ENCODE data around the gene GCLC. TPM values are rescaled to one million over a fixed set of nuclear protein-coding genes. Genes with fewer than 3 reads are reported as not detected.

Gene GCLC
- total RNA-seq, 1 experiment from 2014 or later: 47.1 TPM

DNA sequence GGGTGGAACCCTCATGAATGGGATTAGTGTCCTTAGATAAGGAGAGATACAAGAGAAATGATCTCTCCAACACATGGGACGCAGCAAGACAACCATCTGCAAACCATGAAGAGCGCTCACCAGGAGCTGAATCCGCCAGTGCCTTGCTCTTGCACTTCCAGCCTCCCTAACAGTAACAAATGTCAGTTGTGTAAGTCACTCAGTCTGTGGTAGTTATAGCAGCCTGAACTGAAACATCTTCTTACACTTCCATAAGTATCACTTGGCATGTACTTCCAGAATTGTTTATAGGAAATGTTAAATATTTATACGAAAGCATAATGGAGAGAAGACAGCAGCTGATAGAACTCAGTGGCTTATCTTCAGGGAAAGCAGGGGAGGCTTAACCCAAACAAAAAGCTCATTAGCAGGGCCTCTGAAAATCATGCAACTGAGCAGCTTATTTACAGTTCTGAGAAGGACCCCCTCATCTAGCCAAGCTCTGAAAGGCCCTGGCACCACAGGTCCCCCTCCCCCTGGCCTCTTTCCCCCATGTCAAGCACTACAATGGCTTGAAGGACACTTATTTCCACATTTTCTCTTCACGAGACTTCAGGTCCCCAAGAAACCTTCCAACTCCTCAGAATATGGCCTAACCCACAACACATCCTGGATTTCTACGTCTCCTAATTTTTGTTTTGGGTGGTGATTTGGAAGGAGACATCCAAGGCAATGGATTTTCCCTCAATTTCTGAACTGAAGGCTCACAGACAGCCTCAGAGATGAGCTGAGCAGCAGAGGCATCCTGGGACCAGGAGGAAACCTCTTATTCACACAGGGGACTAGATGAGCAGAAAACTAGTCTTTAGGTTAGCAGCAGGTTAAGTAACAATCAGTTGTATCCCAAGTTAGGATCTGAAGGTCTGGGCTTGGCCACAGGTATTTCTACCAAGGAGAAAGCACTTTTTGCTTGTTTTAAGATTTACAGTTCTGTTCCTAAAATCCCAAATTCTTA is 49.1 kb downstream of the GCLC start (continued):
- TF ChIP-seq, protein P1, sequence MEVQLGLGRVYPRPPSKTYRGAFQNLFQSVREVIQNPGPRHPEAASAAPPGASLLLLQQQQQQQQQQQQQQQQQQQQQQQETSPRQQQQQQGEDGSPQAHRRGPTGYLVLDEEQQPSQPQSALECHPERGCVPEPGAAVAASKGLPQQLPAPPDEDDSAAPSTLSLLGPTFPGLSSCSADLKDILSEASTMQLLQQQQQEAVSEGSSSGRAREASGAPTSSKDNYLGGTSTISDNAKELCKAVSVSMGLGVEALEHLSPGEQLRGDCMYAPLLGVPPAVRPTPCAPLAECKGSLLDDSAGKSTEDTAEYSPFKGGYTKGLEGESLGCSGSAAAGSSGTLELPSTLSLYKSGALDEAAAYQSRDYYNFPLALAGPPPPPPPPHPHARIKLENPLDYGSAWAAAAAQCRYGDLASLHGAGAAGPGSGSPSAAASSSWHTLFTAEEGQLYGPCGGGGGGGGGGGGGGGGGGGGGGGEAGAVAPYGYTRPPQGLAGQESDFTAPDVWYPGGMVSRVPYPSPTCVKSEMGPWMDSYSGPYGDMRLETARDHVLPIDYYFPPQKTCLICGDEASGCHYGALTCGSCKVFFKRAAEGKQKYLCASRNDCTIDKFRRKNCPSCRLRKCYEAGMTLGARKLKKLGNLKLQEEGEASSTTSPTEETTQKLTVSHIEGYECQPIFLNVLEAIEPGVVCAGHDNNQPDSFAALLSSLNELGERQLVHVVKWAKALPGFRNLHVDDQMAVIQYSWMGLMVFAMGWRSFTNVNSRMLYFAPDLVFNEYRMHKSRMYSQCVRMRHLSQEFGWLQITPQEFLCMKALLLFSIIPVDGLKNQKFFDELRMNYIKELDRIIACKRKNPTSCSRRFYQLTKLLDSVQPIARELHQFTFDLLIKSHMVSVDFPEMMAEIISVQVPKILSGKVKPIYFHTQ (CRISPR knock-in tag; IDR thresholded peaks at IDR 0.05): no peak
- no peak for TF ChIP-seq ZNF671 (CRISPR knock-in tag; IDR thresholded peaks at IDR 0.05)

DNA sequence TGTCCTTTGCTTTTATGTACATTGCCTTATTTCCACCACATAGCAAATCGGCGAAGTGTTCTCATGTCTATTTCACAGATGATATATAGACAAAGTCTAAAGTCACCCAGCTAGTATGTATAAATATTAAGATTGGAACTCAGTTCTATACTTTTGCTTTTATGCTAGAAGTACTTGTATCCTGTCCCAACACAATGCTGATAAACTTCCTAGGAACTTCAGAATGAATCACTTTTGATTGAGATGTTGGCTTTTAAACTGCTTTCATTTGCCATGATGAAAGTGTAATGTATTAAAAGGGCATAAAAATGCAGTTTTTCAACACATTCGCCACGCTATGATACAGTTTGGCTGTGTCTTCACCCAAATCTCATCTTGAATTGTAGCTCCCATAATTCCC is 50.8 kb downstream of the GCLC start:
- H3K4me3 Mint-ChIP-seq: no peak overlapping the region
- H3K9me3 Mint-ChIP-seq: no peaks in the 10 kb centered on the region
- no peak overlapping the region for H3K27ac Mint-ChIP-seq
- DNase-seq (ENCODE audit: low spot score) (no peak), ATAC-seq (no peak)
- H3K4me1 Mint-ChIP-seq: no peaks in the 10 kb centered on the region
- CTCF ChIA-PET: interaction anchor here (0.6 to 3.2 kb wide), 31 partner anchors 8 to 462 kb away, joined by 3 to 39 read pairs (median 6); partner anchors contain the start of genes GCLC and KLHL31
- TF ChIP-seq, protein P2, sequence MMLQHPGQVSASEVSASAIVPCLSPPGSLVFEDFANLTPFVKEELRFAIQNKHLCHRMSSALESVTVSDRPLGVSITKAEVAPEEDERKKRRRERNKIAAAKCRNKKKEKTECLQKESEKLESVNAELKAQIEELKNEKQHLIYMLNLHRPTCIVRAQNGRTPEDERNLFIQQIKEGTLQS (CRISPR knock-in tag; conservative IDR thresholded peaks at IDR 0.05): no peak
- TF ChIP-seq MYBL2 (CRISPR knock-in tag; IDR thresholded peaks at IDR 0.05): no peak
- TF ChIP-seq, protein P3, sequence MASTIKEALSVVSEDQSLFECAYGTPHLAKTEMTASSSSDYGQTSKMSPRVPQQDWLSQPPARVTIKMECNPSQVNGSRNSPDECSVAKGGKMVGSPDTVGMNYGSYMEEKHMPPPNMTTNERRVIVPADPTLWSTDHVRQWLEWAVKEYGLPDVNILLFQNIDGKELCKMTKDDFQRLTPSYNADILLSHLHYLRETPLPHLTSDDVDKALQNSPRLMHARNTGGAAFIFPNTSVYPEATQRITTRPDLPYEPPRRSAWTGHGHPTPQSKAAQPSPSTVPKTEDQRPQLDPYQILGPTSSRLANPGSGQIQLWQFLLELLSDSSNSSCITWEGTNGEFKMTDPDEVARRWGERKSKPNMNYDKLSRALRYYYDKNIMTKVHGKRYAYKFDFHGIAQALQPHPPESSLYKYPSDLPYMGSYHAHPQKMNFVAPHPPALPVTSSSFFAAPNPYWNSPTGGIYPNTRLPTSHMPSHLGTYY (CRISPR knock-in tag; IDR thresholded peaks at IDR 0.05): no peak
- no peak for TF ChIP-seq KAT7 (CRISPR knock-in tag; IDR thresholded peaks at IDR 0.05; ENCODE audit: borderline replicate concordance)
- TF ChIP-seq TEAD1 (CRISPR knock-in tag; IDR thresholded peaks at IDR 0.05): no peak
- peaks cover 8% of the 10 kb centered on the region for H3K36me3 Mint-ChIP-seq
- POLR2A ChIA-PET: no interaction called here
- H3K27me3 Mint-ChIP-seq (ENCODE audit: low read depth): no peaks in the 10 kb centered on the region; the same call in 1 of the 2 replicates

DNA sequence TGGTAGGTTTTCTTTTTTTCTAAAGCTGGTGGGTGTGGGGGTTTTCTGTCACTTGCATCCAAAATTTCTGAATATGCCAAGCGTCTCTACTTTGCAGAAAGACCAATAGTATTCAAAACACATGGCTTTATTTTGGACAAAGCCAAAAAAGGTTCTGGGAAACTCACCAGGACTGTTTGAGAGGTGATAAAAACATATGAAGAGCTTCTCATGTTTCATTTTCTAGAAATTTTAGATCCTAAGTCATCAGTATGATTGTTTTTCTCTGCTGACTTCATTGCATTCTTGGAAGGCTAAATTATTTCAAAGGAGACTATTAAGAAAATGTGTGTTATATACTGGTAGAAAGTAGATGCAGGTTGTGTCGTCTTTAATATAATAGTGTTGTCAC is 51.3 kb downstream of the GCLC start:
- peaks cover 4% of the 10 kb centered on the region for H3K36me3 Mint-ChIP-seq

More for the DNA sequence above, 51.3 kb downstream of the GCLC start:
- Mint-ChIP-seq H3K27ac (no peak overlapping the region), H3K9me3 (no peaks in the 10 kb centered on the region), H3K4me3 (no peak overlapping the region), H3K27me3 (ENCODE audit: low read depth) (no peaks in the 10 kb centered on the region; the same call in 1 of the 2 replicates), H3K4me1 (no peaks in the 10 kb centered on the region)
- ATAC-seq (no peak), DNase-seq (ENCODE audit: low spot score) (no peak)
- ChIA-PET POLR2A (no interaction called here), CTCF (interaction anchor here (0.8 to 3.2 kb wide), 41 partner anchors 8 to 462 kb away, joined by 3 to 39 read pairs (median 4); partner anchors contain the start of genes GCLC, KLHL31 and LRRC1)
- TF ChIP-seq NR3C1 (CRISPR knock-in tag; conservative IDR thresholded peaks at IDR 0.05; ENCODE audit: low read depth): no peak
- TF ChIP-seq, protein P4, sequence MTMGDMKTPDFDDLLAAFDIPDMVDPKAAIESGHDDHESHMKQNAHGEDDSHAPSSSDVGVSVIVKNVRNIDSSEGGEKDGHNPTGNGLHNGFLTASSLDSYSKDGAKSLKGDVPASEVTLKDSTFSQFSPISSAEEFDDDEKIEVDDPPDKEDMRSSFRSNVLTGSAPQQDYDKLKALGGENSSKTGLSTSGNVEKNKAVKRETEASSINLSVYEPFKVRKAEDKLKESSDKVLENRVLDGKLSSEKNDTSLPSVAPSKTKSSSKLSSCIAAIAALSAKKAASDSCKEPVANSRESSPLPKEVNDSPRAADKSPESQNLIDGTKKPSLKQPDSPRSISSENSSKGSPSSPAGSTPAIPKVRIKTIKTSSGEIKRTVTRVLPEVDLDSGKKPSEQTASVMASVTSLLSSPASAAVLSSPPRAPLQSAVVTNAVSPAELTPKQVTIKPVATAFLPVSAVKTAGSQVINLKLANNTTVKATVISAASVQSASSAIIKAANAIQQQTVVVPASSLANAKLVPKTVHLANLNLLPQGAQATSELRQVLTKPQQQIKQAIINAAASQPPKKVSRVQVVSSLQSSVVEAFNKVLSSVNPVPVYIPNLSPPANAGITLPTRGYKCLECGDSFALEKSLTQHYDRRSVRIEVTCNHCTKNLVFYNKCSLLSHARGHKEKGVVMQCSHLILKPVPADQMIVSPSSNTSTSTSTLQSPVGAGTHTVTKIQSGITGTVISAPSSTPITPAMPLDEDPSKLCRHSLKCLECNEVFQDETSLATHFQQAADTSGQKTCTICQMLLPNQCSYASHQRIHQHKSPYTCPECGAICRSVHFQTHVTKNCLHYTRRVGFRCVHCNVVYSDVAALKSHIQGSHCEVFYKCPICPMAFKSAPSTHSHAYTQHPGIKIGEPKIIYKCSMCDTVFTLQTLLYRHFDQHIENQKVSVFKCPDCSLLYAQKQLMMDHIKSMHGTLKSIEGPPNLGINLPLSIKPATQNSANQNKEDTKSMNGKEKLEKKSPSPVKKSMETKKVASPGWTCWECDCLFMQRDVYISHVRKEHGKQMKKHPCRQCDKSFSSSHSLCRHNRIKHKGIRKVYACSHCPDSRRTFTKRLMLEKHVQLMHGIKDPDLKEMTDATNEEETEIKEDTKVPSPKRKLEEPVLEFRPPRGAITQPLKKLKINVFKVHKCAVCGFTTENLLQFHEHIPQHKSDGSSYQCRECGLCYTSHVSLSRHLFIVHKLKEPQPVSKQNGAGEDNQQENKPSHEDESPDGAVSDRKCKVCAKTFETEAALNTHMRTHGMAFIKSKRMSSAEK (CRISPR knock-in tag; IDR thresholded peaks at IDR 0.05; ENCODE audit: borderline replicate concordance): no peak
- TF ChIP-seq, protein P3 (CRISPR knock-in tag; IDR thresholded peaks at IDR 0.05): no peak

All from WTC11 (cell line).